NB4 (cell line): ENCODE results near the gene DHX16.

Experiments
- DNase-seq: peaks from one replicate; pipeline ENCODE4 v3.0.0; 2010; ENCODE audit warnings: low read depth
- H3K4me3 ChIP-seq: one replicate; pipeline ENCODE4 v1.5.1; 2011; ENCODE audit warnings: mild to moderate bottlenecking, low read depth, low read length, moderate library complexity
- CTCF ChIP-seq: IDR thresholded peaks from one replicate; pipeline ENCODE4 v1.5.1; 2012; ENCODE audit warnings: low read depth, low read length
- MYC ChIP-seq: IDR thresholded peaks from 2 replicates; pipeline ENCODE4 v1.6.1; 2011; ENCODE audit warnings: low read depth, low read length
- POLR2A ChIP-seq: IDR thresholded peaks from 2 replicates; pipeline ENCODE4 v1.6.1; 2011; ENCODE audit warnings: mild to moderate bottlenecking; ENCODE audit not compliant: insufficient read length; ENCODE audit errors: extremely low read depth
- TF ChIP-seq, protein P1 (sequence below): IDR thresholded peaks from 2 replicates; pipeline ENCODE4 v1.6.1; 2011; ENCODE audit warnings: low read depth, low read length

The DHX16 gene

DNA sequence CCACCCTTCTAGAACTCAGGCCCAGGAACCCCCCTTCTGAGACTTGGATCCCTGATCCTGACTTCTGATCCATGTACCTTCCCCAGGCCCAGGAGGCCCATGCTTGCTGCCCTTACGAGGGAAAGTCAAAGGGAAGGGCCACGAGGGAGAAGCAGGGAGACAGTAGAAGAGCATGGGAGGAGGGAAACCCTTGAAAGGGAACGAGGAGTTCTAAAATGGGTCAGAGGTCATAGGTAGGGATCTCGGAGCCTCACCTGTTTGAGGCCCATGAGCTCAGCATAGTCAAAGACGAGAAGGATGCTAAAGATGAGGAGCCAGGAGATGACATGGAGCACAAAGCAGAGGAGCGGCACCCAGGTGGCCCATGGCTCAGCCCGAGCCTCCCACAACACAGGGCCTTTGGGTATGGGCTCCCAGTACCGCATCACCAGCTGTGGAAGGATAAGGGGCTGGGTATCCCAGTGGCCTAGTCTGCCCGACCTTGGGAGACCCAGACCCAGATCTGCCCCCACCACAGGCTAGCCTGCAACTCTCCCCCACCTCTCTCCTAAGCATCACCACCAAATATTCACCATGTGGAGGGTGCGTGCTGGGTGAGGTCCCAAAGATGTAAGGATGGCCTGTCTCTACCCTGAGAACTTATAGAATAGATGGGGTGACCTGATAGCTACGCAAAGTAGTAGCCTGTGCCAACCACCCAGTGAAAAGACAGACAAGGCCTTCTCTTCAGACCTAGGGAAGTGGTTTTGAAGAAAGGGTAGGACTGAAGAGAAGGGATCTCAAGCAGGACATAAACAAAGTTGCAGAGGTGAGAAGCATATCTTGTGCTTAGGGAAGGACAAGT, 16.4 kb upstream of the DHX16 start:
- H3K4me3 ChIP-seq, result peak overlapping the region; percentile 78

GRCh38 chr6:30688569-30688968, 15.8 kb upstream of the DHX16 start:
- peak overlapping the region; percentile 78 for H3K4me3 ChIP-seq
- DNase-seq, result no peak
- TF ChIP-seq, protein P1, sequence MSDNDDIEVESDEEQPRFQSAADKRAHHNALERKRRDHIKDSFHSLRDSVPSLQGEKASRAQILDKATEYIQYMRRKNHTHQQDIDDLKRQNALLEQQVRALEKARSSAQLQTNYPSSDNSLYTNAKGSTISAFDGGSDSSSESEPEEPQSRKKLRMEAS, result no peak
- TF ChIP-seq CTCF, result no peak
- TF ChIP-seq MYC, result no peak
- no peak for TF ChIP-seq POLR2A

More for the DNA sequence above, 16.4 kb upstream of the DHX16 start:
- TF ChIP-seq, protein P1, result no peak
- TF ChIP-seq MYC, result no peak
- TF ChIP-seq POLR2A, result no peak
- TF ChIP-seq CTCF, result no peak
- DNase-seq, result no peak

GRCh38 chr6:30687659-30688431, 15.0 kb upstream of the DHX16 start:
- H3K4me3 ChIP-seq, result peak overlapping the region; percentile 78
- DNase-seq, result peak; percentile 28
- TF ChIP-seq POLR2A (no peak), MYC (no peak), CTCF (no peak)
- TF ChIP-seq, protein P1, result no peak

- peak overlapping the region; percentile 78 for H3K4me3 ChIP-seq
- TF ChIP-seq MYC, result peak; percentile 50
- no peak for TF ChIP-seq CTCF
- TF ChIP-seq, protein P1, result peak; percentile 64
- peak; percentile 99 for DNase-seq
Measured at GRCh38 chr6:30686908-30687658, 14.3 kb upstream of the DHX16 start.

- DNase-seq, result peak; percentile 67
- peak within 1 kb of the TSS; percentile 78 for H3K4me3 ChIP-seq
- 0 out of 2 replicates have a peak, but pooled peaks have one; percentile 16 for TF ChIP-seq MYC
- TF ChIP-seq POLR2A, result no peak
Measured at GRCh38 chr6:30686009-30686907, 13.5 kb upstream of the DHX16 start, which contains the start of gene PPP1R18. Gene PPP1R18 (minus strand): TSS chr6:30686645. CDS start chr6:30686018, 627 bp downstream.
